GM20431 (cell line): Measurements from ENCODE around the gene FAM117A.

Source experiments
- in situ Hi-C: fragments of 300-500 bp; cut with MseI, MboI; formaldehyde crosslinking; loops from one replicate; pipeline ENCODE4 v1.15.0; 2020; ENCODE audit warnings: low sequenced_read_pairs; ENCODE audit not compliant: unreplicated experiment

Gene FAM117A

DNA sequence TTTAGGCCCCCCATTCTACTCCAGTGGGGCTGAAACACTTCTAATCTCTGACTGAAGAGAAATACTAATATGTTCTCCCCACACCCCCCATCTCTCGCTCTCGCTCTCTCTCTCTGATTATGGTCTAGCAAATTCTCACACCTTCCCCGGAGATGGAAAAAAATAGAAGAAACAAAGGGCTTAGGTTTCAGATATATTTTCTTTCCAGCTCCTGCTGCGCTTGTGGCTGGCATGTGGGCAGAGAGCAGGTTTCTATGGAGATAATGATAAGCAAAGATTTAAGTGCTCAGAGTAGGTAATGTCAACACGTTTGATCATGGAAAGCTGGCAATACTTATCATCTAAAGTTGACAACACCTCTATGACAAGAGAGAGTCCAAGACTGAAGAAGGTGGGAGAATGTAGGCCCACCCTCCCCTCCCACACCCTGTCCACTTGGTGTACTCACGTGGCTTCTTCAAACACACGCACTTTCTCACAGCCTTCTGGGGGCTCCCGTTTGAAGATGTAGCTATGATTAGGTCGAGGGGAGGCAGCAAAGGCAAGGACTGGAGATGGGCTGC is 48.1 kb downstream of the FAM117A start:
- in situ Hi-C loops: loop anchor here (10.0 kb wide), 1 partner anchor 59 kb away; no protein-coding TSS in a partner anchor

DNA sequence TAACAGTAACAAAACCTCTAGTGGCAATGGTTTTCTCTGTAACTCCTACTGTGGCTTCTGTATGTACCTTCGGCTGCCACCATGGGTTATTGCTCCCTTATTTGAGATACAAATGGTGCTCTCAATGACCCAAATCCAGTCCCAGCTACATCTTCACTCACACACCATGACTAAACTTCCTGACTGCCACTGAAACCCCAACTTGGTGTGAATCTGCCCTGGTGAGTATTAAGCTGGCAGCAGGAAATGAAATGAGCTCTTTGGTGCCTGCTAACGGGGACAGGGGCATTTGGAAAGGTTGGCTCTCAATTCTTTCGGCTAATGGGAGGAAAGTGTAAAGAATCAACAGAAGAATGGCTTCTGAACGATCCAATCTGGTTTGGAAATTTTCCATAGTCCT is 48.7 kb downstream of the FAM117A start:
- in situ Hi-C loops: loop anchor here (10.0 kb wide), 1 partner anchor 60 kb away; no protein-coding TSS in a partner anchor

DNA sequence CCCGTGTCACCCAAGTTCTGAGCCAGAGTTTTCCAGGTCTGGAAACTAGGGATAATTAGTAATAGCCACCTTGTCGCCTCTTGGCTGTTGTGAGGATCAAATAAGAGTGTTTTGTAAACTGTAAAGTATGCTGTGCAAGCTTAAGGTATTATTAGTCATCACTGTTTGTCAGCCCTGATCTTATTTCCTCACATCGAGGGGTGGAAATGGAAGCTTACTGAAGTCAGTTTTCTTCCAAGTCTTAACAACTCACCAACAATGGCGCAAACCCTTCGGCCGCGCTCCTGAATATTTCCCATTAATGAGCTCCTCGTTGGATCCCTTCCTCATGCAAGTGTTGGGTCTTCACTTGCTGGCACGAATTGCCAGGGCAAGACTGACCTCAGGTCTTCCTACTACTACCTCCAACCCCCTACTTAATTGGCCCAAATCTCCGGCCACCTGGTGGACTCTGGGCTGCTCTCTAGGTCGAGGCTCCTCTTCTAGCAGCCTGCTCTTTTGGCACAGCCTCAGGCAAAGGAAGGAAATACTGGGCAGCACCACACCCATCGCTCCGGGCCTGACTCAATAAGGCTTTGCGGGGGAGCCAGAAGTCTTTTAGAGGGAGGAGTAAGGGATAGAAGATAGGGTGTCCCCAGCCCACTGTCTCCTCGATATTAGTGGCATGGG is 55.3 kb downstream of the FAM117A start:
- in situ Hi-C loops: no loop called here

DNA sequence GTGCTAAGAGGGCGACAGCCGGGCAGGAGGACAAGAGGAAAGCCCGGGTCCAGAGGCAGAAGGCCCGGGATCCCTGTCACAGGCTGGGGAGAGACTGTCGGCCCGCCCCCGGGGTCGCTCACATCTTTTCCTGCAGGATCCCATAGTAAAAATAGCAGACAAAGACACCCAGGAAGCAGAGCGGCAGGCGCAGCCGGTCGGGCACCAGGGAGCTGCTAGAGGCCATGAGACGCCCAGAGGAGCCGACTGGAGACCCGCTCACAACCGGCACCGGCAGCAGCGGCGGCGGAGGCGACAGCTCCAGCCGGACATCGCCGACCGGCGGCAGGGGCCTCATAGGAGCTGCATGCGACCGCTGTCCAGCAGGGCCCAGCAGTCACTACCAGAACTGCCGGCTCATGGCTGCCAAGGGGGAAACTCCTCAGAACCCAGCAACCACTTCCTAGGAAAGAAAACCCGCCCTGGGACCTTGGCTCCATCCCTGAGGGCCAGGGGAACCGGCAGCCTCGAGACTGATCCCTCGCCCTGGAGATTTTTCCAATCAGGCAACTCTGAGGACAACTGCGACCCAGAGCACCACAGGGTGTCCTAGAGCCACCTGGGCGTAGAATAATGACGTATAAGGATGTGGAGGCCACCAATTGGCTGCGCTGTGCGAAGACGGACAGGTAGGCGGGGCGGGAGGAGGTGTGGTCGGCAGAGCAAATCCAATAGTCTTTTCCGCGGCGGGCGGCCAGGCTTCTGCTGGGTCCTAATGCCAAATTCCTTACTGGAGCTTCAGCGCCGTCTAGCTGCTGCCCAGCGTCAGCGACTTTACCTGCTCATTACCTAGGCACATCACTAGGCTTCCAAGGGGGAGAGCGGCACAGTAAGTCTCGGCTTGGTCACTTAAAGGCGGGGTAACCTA is 56.1 kb downstream of the FAM117A start, which contains the start of gene SLC35B1:
Gene SLC35B1 (minus strand): TSS at position 357 of the 907 bp plus-strand sequence. CDS start 131 bp downstream, at position 226.
- in situ Hi-C loops: no loop called here

DNA sequence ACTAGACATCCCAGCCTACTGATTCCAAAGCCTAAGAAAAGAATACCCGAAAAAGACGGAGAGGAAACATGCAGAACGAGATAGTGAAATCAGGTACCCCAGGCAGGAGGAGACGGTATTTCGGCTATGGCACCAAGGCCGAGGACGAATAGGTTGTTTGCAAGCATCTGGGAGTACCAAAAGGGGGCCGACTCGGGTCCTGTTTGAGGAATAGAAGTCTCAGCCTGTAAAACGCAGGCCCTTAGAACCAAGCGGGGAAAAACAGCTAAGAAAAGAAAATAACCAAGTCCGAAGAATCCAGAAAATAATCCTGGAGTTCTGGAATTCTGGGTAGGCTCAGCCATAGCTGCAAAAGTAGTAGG is 56.7 kb downstream of the FAM117A start:
- in situ Hi-C loops: no loop called here

DNA sequence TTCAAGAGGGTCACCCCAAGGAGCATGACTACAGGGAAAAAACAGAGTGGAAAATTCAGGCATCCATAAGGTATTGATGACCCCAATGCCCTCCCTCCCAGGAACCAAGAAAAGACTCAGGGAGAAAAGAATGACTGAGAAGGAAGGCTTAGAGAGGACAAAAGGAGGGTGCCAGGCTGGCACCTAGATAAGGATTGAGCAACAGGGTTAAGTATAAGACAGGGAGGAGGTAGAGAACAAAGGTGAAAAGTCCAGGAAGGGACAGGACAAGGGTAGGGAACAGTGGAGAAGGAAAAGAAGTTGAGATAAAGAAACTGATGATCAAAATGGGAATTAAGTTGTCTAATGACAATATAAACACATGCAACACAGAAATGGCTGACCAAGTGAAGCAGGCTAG is 58.7 kb downstream of the FAM117A start:
- in situ Hi-C loops: no loop called here

DNA sequence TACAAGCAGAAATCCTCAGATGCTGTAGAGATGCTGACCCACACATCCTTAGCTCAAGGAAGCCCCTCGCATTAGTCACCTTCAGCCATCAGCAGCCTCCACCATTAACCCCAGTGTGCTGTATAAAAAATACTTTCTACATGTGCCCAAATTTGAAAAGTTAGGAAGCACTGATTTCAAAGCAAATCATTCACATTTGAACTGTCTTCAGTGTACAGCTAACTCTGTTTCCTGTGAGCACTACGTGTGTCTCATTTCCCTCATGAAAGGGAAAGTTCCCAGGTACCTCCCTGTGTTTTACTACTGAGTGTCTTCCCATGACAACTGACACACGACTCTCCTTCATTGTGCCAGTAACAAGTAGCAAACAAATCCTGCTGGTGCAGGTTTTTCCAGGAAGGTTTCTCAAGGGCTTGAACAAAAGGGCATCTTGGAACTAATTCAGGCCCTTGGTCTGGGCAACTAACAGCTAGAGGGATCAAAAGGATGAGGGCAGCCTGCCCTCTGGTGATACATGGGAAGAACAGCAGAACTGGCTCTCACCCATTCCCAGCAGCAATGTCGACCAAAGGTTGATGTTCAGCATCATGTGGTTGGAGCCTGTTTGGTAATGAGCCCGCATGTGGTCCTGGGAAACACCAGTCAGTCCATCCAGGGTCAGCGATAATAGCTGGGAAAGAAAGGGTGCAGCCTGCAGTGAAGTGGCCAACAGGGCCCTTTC is 60.2 kb downstream of the FAM117A start:
- in situ Hi-C loops: no loop called here

DNA sequence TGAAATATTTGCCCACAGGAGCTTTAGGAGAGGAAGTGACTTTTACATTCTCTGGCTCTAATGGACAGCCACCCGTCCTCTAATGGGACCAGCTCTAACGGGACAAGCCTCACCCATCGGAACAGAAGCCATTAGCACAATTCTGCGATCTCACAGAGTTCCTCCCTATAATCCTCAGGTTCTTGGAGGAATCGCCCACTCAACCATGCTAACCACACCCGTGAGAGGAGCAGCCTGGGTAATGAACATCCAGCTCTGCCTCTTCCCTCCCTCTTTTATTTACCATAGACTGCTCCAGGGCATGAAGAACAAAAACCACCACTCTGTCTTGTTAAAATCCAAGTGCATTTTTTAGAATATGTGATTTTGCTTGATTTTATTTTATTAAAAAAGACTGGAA is 63.0 kb downstream of the FAM117A start:
- in situ Hi-C loops: no loop called here

DNA sequence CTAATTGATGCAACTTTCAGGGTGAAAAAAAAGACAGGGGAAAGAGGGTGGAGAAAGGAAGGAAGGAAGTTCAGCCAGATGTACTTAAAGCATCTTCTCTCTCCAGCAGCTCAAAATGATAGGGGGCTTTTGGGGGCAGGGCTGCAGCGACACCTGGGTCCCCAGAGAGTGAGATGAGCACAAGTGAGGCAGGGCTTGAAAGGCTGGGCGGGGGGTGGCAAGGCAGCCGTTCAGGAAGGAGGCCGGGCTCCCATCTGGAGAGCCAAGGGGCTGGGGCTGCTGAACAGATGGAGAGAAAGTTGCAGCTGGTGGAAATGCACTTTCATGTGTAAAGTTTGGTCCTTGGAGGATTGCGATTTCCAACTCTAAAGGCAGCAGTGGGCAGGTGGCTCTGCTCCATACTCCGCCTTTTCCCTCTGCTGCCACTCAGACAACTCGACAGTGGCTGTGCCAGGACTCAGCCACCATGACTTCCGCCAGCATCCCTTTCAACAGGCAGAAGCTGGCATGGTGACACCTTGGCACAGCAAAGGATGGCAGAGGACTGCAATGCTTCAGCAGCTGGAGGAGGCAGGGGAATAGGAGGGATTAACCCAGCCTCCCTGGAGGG is 63.9 kb downstream of the FAM117A start:
- in situ Hi-C loops: loop anchor here (5.0 kb wide), 1 partner anchor 128 kb away; no protein-coding TSS in a partner anchor

DNA sequence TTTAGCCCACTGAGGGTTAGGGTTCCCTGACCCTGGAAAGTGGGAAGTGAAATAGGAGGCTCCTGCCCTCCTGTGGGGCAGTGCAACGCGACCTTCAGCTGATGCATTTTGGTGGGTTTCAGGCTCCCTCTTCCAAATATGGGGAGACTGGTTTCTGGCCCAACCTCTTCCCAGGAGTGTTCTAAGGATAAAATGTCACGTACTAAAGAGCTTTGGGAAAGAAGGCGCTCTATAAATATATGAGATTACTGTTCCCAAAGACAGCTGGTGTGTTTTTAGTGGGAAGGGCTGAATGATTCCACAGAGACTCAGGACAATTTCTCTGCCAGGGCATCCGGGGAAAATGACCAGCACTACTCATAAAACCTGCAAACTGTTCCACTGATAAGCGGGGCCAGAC is 65.9 kb downstream of the FAM117A start:
- in situ Hi-C loops: loop anchor here (5.0 kb wide), 1 partner anchor 126 kb away; no protein-coding TSS in a partner anchor

DNA sequence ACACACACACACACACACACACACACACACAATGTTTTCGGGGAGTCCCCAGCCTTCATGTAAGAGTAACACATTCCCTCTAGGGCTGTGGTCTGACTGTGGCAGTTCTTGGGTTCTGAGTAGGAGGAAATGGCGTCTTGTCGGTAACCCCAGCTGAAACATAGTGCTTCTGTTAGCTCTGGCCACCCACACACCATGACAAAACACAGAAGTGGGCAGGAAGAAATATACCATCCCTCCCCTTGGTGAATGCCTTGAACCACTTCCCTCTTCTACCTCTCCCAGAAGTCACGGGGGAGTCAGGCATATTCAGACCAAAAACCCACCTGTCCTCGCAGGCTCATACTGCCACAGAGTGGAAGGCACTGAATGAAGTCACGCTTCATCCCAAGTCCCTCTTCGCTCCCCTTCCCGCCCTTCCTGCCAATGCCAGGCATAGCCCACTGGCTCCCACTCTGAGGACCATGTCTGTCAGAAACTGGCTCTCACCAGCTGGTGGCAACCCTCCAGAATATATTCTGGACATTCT is 67.6 kb downstream of the FAM117A start:
- in situ Hi-C loops: loop anchor here (5.0 kb wide), 1 partner anchor 124 kb away; no protein-coding TSS in a partner anchor

DNA sequence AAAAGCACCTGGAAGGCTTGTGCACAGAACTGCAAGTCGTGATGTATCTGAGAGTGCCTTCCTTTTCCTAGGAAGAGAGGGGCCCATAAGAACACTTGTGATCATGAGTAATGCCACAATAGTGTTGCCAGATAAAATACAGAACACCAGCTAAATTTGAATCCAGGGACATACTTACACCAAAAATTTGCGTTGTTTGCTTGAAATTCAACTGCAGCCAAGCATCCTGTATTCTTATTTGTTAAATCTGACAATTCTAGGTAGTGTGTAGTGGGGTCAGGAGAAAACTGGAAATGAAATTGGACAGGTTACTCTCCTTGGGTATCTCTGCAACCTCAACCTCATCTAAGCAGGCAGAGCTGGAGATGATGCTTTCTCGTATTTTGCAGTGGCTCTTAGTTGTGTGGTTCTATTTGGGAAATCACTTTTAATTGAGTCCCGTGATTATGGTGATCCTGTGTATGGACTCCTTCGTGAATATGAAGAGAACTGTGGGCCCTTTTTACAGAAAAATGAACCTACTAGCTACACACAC is 68.2 kb downstream of the FAM117A start:
- in situ Hi-C loops: loop anchor here (5.0 kb wide), 1 partner anchor 123 kb away; no protein-coding TSS in a partner anchor

DNA sequence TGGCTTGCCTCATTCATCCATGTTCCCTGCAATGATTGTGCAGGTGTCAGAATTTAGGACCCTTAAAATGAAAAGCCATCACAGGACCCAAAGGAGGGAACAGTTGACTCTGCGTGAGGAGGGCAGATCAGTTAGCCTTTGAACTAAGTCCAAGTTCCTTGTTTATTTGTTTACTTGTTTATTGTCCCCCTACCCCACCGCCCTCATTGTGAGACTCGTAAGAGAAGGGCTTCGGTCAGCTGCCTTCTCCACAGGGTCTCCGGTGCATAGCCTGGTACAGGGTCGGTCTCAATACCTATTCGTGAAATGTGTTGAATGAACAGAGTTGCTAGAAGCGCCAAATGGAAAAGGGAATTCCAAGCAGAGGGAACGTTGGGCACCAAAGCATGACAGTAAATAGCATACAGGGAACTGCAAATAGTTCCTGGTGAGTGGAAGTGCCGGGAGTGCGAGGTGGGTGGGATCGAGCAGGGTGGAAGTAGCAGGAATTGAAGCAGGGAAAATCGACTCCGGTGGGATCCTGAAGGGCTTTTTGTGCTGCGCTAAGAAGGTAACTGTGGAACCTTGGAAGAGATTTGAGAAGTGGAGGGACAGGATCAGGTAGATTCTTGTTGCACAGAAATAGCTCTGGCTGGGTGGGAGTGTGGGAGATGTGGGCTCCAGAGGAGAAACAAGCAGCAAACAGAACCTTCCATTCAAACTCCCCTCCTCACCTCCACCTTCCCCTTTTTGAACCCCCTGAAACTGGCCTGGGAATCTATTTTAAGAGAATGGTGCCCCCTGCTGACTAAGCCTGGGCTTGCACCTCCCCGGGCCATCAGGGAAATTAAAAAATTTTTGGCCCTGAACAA is 68.9 kb downstream of the FAM117A start:
- in situ Hi-C loops: loop anchor here (5.0 kb wide), 1 partner anchor 123 kb away; no protein-coding TSS in a partner anchor

DNA sequence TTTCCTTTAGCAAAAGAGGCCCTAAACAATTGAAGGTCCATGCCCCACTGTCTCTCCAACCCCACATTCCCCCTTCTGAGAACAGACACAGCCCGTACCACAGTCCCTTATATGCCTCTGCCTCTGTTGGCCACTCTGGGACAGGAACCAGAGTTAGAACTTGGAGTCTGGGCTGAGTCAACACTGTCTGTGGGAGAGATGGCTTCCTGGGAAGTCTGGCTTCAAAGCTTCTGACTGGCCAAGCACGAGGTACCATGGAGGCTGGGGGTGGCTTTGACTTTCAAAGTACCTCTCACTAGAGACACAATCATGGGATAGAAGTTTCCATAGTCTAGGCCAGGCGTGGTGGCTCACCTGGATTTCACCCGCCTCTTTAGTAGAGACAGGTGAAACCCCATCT is 71.2 kb downstream of the FAM117A start:
- in situ Hi-C loops: no loop called here

DNA sequence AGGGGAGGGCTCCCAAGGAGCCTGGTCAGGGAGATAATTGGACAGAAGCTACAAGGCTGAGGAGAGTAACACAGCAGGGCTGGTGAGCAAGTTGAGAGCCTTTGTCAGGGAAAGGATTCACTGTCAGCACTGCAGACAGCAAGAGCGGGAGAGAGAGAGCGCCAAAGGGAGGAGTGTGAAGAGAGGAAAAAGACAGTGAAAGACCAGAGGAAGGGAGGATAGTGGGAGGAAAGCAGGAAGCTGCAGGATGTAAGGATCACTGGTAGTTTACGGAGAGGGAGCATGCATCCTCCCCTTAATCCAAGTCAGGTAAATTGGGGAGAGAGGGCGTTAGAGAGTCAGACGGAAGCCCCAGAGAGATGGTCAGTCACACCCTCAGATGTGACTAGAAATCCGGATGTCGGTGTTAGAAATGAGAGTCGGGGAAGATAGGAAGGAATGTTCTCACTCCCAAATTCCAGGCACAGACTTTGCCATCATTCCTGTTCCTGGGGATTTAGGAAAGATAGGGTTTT is 72.2 kb downstream of the FAM117A start:
- in situ Hi-C loops: no loop called here

DNA sequence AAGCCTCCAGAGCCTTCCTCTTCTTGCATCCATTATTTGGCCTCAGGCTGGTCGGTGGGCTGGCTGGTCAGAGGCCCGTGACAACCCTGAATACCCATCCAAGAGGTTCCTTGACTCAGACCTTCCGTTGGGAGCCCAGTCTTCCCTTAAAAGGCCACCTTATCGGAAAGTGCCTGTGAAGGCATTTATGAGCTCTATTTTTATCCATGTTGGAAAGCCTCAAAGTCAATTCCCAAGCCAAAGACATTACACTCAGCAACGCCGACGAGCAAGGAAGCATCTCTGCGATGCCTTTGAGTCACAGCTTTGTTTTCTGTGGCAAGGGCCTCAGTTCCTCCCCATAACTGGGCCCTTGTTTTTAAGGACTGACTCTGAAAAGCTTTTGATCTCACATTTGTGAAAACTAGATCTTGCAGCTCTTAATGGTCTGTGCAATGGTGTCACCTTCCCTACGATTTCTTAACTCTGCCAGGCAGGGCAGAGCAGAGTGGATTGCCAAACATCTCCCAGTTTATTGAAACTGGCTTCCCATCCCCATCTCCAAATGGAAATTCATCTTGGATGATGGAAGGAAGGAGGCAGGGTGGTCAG is 72.8 kb downstream of the FAM117A start:
- in situ Hi-C loops: no loop called here

DNA sequence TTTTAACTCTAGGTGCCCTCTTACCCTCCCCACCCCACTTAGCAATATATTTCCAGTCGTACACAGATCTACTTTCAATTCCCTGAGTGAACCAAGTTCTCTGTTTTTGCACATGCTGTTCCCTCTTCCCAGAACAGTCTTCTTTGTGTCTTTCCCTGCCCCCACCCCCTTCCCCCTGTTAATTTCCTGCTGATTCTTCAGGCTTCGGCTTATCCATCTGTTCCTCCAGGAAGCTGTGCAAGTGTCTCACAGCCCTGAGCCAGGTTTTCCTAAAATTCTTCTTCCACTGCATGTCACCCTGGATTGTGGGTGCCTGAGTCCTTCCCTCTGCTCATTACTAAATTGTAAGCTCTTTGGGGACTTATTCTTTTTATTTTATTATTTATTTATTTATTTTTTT is 73.7 kb downstream of the FAM117A start:
- in situ Hi-C loops: no loop called here

DNA sequence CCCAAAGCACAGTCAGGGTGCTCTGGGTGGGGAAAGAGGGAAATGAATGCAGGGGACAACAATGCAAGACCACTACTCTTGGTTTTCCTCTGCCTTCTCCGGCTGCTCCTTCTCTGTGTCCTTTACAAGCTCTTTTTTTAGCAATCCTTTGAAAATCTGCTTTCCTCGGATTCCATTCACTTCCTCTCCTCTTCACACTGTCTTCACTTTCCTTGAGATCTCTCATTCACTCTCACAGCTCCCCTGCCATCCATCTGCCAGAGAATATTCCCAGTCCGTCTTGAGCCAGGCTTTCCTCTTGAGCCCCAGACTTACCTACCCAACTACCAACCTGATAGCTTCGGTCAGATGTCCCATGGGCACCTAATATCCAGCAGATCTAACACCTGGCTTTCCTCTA is 75.1 kb downstream of the FAM117A start:
- in situ Hi-C loops: no loop called here
